ENCODE measurements around the gene SOX30.
A peak's percentile ranks its signal among the peaks of the same experiment; 100 is the strongest.
"Not testable (repeated sequence)": the region's sequence is repeated elsewhere in the genome, so short reads cannot be mapped to it uniquely, and the experiment has no call there.

Gene SOX30

DNA sequence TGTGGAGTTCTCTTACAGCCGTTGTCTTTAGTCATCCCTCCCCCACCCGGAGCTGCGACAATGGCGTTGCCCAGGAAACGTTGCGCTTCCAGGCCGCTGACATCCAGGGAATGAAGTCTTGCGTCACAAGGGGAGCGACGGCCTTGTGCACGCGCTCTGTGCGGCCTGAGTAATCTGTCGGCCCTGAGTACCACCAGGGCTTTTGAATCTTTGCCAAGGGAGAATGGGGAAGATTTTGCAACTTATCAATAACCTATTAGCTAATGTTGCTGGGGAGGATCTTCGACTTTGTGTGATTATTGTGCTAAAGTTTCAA is at the start of gene SOX30:
TSS of gene SOX30 (minus strand) at position 62 of the 316 bp plus-strand sequence. CDS start 360 bp downstream, outside the sequence.
- DNase-seq, result no peak

DNA sequence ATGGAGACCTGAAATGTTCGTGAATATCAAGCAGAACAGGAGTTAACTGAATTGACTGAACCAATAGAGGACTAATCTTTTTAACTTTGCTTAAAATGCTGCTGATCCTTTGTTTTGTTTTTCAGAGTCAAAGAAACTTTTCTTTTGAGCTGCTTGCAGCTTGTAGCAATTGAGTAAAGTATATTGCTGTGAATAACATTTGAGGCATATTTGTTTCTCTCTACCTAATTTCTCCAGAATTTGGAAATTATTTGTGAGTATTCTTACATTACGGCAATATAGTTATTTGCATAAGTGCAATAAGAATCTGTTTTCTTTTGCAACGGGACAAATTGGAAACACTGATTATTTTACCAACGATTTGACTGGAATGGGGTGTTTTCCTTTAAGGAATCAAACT is 46.4 kb upstream of the SOX30 start:
- not testable (repeated sequence) for DNase-seq

DNA sequence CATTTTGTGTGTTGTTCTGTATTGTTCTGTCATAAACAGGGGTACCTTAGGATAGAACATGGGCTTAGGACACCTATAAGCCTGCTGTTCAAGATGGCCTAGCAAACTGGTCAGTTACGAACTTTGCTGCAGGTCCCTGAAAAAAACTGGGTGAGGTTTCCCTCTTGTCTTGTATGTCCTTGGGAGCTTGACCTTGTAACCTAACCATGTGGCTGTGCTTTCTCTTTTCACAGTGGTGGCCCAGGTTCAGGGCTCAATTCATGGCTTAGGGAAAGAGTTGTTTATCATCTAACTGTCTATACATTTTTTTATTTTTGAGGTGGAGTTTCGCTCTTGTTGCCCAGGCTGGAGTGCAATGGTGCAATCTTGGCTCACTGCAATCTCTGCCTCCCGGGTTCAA is 43.9 kb upstream of the SOX30 start:
- not testable (repeated sequence) for DNase-seq

DNA sequence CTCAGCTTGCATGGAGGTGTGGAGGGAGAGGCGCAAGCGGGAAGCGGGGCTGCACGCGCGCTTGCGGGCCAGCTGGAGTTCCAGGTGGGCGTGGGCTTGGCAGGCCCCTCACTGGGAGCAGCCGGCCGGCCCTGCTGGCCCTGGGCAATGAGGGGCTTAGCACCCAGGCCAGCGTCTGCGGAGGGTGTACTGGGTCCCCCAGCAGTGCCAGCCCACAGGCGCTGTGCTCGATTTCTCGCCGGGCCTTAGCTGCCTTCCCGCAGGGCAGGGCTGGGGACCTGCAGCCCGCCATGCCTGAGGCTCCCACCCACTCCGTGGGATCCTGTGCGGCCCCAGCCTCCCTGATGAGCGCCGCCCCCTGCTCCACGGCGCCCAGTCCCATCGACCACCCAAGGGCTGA is 41.6 kb upstream of the SOX30 start:
- not testable (repeated sequence) for DNase-seq

DNA sequence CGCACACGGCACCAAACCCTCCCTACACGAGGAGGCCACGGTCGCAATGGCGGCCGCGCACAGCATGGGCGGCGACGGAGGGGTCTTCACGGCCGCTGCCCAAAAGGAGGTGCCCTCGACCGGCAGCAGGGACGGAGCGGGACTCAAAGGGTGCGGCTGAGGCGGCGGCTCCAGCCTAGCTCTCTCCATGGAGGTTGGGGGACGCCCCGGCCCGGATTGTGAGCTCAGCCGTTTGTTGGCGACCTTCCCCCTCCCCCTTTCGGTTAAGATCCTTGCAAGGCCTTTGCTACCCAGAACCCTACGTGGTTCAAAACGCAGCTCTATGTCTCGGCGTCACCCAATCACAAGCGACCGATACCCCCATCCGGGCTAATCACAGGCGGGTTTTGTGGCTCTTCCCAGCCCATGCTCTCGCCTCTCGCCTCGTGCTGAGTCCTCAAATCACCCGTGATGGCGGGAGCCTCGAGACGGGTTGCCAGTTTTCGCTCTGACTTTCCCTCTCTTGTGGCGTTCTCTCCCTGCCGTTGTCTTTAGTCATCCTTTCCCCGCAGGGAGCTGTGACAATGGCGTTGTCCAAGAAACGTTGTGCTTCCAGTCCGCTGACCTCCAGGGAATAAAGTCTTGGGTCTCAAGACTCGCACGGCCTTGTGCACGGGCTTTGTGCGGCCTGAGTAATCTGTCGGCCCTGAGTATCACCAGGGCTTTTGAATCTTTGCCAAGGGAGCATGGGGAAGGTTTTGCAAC is 38.6 kb upstream of the SOX30 start:
- no peak for DNase-seq

DNA sequence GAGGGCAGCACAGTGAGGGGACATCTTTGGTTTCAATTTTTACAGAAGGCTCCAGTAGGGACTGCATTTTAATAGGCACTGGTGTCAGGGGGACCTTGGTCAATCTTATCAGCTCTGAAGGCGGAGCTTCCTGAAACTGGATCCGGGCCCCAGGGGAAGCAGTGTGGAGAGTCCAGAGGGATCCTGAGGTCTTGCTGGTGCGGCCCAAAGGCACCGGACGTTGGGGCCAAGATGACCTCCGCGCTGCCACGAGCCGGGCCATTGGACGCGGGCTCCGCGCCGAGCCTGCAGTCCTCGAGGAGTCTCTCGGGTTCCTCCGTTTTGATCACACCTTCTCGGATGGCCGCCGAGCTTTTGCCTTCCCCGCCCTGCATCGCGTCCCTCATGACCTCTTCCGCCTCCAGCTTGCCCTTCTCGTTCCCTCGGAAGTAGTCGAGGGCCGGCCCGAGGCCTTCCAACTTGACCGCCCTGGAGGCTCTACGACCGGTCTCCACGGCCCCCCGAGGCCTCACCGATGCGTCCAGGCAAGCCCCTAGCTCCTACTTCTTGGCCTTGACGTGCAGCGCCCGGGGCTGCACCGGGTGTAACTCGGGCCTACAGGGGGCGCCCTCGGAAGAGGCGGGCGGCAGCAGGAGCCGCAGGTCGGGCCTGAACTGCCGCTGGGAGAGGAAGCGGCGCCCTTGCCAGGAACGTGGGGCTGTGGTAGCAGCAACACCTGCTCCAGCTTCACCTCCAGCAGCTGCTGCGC is 37.9 kb upstream of the SOX30 start:
- DNase-seq, result peak; percentile 45

DNA sequence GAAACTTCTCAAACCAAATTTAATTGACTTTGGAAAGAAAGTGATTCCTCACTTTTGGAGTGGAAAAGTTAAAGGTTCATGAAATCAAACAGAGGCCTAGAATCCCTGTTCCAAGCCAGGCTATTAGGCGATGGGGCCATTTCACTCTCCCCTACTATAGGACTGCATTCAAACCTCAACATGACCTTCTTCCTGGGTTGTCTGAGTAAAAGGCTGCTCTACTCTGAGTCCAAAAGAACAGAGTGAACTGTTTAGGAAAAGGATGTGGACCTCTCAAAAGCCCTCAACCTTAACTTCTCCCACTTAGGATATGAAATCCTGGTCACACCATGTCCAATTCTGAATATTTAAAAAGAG is 34.9 kb upstream of the SOX30 start:
- DNase-seq, result no peak

DNA sequence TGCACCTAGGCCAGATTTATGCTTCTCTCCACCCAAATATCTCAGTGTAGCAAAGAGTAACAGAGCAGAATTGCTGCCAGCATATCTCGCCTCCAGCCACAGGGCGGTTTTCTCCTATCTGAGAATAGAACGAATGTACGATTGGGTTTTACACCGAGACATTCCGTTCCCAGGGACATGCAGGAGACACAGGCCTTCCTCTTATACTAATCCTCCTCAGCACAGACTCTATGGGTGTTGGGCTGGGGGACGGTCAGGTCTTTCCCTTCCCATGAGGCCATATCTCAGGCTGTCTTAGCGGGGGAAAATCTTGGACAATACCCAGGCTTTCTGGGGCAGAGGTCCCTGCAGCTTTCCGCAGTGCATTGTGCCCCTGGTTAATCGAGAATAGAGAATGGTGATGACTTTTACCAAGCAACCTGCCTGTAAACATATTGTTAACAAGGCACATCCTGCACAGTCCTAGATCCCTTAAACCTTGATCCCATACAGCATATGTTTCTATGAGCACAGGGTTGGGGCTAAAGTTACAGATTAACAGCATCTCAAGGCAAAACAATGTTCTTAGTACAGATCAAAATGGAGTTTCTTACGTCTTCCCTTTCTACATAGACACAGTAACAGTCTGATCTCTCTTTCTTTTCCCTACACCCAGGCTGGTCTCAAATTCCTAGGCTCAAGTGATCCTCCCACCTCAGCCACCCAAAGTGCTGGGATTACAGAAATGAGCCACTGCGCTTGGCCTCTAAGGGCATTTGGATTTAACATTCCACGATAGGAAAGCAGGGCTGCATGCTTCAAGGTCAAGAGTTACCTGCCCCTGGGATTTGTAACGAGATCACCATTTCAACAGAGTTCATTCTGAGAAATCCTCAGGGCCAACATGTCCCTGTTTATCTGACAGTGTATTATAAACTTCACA is 34.3 kb upstream of the SOX30 start:
- DNase-seq, result not testable (repeated sequence)

DNA sequence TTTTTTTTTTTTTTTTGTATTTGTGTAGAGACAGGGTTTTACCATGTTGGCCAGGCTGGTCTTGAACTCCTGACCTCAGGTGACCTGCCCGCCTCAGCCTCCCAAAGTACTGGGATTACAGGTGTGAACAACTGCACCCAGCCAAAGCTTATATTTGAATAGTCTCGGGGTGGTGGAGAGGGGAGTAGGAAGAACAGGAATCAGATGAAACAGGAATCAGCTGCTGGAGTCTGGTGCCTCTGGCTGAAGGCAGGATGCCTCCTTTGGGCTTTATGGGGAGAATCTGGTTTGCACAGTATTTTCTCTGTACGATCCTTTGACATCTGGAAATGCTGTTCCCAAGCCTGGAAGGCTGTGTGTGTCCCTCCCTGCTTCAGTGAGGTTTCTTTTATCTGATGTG is 30.0 kb upstream of the SOX30 start:
- no peak for DNase-seq

DNA sequence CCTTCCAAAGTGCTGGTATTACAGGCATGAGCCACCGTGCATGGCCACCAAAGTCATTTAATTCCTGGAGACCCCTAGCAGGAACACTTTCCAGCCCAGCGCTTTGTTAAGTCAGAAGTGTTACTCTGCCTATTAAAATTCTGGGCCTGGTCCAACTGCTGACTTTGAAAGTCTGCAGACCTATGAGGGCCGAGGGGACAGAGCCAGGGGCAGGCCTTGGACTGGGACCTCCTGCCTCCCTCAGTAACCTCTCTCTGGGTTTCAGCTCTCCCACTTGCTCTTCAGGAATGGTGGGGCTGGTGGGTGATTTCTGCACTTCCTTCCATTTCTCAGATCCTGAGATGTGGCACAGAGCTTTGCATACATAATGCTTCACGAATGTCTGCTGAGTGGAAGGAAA is 28.8 kb upstream of the SOX30 start:
- DNase-seq, result no peak

DNA sequence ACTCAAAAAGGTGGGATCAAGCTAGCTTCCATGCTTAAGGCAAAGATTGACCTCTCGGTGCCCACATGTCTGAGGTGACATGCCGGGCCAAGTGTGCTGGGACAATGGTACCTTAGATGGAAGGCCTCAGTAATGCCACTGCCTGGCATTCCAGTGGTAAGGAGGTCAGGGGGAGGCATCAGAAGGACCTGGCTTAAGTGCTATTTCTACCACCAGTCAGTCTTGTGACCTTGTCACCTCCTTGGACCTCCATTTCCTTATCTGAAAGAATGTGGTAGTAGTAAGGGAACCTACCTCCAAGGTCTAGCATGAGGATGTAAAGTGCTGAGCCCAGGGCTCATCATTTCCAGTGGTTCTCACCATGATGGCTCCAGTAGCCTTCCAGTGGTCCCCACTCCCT is 28.0 kb upstream of the SOX30 start:
- no peak for DNase-seq

DNA sequence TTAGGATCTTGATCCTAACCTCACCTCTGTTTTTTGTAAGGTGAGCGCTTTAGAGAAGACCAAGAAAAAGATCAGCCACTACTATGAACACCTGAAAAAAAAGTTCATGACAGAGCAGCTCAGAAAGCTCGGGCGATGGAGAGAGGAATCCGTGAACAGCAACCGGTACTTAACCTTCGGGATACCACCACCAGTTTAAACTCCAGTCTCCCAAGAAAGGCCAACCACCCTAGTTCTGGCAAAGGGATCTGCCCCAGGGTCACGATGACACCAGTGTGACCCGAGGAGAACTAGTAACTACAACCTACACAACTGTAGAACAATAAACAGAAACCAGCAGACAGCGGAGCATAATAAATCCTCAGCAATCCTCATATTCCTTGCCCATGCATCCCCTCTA is 27.6 kb upstream of the SOX30 start:
- no peak for DNase-seq

DNA sequence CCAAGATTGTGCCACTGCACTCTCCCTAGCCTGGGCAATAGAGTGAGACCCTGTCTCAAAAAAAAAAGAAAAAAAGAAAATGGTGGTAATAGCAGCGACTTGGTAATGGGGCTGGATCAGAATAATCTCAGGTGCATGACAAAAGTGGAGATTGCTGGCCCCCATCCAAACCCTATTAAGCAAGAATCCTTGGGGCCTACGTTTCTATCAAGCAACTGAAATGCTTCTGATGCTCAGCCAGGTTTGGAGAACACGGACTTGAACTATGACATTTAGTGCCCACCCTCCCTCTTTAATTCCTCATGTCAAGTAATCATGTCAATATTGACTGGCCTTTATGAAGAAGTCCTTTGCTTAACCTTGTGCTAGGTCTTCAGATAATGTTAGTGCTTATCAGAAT is 25.7 kb upstream of the SOX30 start:
- no peak for DNase-seq

DNA sequence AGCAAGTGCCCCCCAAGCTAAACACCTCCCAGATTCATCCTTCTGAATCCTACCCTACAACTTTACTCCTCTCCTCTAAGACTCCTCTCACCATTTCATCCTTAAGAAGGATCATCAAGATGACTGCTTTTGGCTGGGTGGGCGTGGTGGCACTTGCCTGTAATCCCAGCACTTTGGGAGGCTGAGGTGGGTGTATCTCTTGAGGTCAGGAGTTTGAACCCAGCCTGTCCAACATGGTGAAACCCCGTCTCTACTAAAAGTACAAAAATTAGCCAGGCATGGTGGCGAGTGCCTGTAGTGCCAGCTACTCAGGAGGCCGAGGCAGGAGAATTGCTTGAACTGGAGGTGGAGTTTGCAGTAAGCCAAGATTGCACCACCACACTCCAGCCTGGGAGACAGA is 22.1 kb upstream of the SOX30 start:
- DNase-seq, result not testable (repeated sequence)

DNA sequence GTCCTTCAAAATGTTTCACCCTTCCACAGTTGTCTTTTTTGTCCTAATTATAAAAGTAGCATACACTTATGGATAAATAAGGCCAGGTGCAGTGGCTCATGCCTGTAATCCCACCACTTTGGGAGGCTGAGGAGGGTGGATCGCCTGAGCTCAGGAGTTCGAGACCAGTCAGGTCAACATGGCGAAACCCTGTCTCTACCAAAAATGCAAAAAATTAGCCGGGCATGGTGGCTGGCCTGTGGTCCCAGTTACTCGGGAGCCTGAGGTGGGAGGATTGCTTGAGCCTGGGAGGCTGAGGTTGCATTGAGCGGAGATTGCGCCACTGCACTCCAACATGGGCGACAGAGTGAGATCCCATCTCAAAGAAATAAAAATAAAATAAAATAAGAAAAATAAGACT is 20.7 kb upstream of the SOX30 start:
- DNase-seq, result no peak

DNA sequence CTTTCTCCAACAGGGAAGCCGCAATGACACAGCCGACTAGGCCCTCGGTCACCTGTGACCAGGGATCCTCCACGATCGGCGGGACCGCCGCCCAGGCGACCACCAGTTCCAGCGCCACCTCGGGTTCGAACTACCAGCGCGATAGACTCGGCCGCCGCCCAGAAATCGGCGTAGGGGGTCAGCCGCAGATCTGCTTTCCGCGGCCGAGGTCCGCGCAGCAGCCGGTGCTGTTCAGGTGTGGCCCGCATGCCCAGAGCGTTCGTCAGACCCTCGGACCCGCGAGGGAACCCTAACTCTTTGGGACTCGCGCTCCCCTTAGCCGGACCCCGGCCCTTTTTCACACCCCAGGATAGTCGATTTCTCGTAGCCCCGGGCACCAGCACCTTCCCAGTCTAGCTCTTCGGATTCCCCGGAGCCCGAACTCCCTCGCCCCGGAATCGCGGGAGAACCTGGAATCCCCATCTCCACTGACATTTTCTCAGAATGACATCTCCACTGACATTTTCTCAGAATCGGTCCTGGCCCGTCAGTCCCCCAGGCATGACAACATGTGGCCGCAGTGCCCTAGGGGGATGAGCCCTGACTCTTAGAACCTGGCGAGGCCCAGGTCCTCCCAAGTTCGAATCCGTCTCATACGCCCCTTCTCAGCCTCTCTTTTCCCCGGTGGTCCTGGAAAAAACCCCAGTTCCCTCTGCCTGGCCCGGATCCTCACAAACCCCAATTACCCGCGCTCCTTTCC is 19.5 kb upstream of the SOX30 start:
- no peak for DNase-seq

DNA sequence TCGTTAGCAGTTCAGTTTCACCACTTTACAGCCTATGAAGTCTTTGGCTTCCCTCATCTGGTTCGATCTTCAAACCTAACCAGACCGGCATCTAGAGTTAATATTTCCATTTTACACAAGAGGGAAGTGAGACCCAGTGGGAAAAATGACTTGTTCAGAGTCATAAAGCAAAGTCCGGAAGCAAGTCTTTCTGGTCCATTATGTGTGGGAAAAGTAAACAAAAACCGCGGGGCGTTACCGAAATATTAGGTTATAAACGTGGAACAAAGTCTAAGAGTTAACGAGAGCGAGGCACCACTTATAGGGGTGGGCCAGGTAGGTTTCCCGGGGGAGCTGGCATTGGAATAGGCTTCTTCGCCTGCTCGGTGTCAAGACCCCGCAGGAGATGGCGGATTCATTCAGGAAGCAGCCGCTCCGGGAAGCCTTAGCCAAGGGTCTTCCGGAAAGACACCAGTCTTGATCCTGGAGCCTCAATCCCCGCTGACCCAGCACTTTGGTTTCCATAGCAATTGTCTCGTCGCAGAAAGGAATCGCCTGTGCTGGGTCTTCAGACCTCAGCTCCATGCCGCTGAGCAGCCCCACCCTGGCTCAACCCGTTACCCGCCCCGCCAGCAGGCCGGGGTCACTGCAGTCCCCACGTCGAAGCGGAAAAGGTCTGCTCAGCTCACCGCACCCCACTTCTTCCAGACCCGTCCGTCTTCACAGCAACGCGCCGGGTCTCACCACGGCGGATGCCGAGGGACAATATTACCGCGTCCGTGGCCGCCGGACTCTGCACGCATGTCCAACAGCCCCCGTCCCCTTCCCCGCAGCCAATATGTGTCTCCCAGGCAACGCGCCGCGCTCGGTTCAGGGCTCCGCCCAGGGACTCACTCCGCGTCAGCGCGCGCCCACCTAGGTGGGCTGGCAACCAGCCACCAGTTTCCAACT is 18.7 kb upstream of the SOX30 start, which contains the start of gene C5orf52:
TSS of gene C5orf52 (plus strand) at position 872 of the 930 bp plus-strand sequence. CDS start 82 bp downstream, outside the sequence.
- DNase-seq, result peak; percentile 42

DNA sequence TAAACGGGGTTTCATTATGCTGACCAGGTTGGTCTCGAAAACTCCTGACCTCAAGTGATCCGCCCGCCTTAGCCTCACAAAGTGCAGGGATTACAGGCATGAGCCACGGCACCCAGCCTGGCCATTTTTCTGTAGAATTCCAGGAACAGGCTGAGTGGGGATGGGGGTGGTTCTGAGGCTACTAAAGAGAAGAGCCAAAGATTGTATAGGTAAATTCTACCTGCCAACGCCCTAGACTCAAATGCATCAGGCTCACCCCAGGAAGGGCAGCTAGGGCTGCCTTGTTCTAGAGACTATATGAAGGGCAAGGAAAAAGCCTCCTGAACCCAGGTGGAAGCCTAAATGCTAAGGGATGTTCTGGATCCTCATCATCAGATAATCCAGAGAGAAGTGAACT is 17.5 kb upstream of the SOX30 start:
- DNase-seq, result no peak

DNA sequence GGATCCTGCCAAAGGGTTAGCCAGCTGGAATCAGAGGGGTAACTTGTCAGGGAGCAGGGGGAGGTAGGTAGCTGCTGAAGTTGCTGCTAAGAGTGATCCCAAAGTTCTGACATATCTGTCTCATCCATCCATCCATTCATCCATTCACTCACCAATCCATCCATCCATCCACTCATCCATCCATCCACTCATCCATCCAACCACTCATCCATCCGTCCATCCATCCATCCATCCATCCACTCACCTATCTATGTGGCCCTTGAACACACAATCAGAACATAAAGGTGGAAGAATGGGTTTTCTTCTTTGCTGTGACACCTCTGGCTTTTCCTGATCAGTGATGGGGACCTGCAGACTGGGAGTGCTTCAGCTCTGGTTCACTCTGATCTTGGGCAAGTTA is 16.1 kb upstream of the SOX30 start:
- DNase-seq, result no peak

DNA sequence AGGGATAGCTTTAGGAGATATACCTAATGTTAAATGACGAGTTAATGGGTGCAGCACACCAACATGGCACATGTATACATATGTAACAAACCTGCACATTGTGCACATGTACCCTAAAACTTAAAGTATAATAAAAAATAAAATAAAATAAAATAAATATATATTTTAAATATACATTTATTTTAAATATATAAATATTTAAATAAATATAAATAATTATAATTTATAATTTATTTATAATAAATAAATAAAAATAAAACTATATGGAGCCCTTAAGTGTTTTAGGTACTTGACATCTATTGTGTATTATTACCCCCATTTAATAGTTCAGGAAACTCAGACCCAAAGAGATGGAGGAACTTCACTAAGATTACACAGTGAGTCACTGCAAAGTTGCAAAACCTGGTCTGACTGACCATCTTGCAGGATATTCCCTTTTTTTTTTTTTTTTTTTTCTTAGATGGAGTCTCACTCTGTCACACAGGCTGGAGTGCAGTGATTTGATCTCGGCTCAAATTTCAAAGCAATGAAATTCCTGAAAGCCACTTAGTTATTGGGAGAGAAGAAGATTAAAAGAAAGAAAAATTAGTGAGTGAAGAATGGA is 13.3 kb upstream of the SOX30 start:
- no peak for DNase-seq
